Suppressor macrophage (primary cell): ENCODE data around the gene PEX14.
A peak's percentile ranks its signal among the peaks of the same experiment; 100 is the strongest.

Source experiments
- DNase-seq, 4 experiments: peaks; one replicate each; pipeline ENCODE4 v3.0.0-alpha.2; 2020 to 2022

PEX14 gene

GRCh38 chr1:10599194-10599861 is 124.6 kb downstream of the PEX14 start:
- DNase-seq, result no peak

GRCh38 chr1:10601342-10602070 is 126.8 kb downstream of the PEX14 start:
- no peak for DNase-seq

DNA sequence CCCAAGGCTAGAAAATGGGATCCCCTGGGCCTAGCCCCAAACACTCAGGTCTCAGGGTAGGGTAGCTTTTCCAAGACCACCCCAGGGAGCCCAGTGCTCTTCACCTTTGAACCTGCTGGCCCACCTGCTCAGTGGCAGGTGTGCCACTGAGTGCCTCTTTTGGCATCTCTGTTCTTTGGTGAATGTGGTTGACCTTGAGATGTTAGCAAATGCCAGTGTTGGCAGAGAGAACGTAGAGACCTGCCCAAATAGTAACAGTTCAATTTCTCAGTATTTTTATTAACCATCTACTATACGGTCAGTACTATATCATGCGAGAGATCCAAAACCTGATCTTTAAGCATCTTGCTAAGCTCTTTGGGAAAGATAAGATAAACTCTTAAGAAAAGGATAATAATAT is 128.2 kb downstream of the PEX14 start:
- no peak for DNase-seq

- no peak for DNase-seq
Observed at GRCh38 chr1:10604966-10605365, 130.2 kb downstream of the PEX14 start.

- no peak for DNase-seq
Observed at GRCh38 chr1:10606064-10606463, 131.3 kb downstream of the PEX14 start.

DNA sequence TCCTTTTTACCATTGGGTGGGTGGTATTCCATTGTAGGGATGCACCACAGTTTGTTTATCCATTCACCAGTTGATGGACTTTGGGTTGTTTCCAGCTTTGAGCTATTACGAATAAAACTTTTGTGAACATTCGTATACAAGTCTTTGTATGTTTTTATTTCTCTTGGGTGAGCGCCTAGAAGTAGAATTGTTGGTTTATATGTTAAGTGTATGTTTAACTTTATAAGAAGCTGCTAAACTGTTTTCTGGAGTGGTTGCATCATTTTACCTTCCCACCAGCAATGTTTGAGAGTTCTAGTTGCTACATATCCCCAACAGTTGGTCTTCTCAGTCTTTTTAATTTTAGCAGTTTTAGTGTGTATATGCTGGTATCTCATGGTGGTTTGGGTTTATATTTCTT is 132.5 kb downstream of the PEX14 start:
- no peak for DNase-seq

GRCh38 chr1:10608690-10609089 is 133.9 kb downstream of the PEX14 start:
- DNase-seq, result no peak

DNA sequence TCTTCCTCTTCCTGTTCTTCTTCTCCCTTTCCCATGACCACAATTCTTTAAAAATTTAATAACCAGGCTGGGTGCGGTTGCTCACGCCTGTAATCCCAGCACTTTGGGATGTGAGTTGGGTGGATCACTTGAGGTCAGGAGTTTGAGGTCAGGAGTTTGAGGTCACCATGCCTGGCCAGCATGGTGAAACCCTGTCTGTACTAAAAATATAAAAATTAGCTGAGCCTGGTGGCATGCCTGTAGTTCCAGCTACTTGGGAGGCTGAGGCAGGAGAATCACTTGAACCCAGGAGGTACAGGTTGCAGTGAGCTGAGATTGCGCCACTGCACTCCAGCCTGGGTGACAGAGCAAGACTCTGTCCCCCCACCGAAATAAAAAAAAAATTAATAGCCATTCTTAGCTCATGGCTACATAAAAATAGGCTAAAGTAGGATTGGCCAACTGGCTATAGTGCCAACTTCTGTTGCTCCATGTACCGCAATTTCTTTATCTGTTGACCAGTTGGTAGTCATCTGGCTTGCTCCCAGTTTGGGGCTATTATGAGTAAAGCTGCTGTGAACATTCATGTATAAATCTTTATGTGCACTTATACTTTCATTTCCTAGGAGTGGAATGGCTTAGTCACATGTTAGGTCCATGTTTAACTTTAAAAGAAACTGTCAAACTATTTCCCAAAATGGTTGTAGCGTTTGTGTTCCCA is 136.3 kb downstream of the PEX14 start:
- no peak for DNase-seq

DNA sequence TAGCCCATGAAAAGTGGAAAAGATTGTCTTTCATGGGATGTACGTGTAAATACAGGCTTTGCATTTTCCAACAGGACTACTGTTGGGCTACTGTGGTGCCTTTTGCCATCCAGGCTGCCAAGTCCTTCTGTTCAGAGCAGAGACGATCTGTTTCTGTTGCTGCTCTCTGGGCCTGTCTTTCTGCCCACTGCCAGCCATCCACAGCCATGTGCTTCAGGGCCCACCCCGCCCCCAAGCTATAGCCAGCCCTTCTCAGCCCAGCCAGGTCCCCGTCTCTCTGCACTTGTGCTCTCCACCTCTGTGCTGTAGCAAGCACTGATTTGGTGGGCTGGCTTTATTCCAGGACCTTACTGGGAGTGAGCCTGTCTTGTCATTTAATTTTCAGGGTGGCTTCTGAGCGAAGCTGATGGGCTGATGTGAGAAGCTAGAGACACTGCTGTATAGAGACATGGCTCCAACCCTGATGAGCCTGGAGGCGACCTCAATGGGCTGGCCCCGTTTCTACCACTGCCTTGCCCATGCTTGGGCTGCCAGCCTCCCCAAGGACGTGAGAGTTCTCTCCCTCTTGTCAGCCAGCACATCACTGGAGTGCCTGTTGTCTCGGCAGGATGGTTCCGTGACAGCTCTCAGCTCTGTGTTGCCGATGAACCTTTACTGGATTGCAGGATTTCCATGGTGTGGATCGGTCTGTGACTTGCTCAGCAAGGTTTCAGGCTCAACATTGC is 137.8 kb downstream of the PEX14 start:
- DNase-seq, result no peak

DNA sequence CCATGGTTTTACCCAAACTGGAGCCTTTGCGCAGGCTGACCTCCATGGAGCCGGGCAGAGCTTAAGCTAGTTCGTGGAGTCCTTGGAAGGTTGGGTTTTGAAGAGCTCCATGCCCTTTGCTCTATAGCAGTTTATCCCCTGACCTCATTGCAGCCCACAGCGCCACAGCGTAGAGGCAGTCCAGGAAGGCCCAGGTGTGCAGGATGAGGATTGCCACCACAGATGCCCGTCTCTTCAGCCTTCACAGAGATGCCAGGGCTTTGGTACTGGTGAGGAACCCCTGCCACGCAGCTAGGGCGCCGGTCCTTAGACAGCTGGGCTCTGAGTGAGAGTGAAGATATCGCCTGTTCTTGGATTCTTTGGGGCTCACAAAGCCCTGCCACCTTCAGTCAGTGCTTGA is 138.6 kb downstream of the PEX14 start:
- DNase-seq, result no peak

DNA sequence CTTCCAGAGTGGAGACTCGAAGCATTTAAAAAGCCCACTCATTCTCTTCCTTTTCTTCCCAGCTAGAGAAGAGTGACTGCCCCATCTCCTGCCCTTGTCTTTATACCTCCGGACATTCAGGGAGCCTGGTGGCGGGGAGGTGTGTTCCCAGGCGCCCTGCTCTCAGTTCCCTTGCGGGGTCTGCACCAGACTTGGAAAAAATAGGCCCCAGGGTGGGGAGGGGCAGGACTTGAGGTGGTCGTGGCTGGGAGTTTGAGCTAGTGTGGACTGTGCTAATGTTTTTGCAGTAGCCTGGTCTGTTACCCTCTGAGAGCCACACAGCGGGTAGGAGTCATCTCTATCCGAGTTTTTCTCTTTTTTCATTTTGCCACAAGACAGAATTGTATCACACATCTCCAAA is 139.1 kb downstream of the PEX14 start:
- no peak for DNase-seq

DNA sequence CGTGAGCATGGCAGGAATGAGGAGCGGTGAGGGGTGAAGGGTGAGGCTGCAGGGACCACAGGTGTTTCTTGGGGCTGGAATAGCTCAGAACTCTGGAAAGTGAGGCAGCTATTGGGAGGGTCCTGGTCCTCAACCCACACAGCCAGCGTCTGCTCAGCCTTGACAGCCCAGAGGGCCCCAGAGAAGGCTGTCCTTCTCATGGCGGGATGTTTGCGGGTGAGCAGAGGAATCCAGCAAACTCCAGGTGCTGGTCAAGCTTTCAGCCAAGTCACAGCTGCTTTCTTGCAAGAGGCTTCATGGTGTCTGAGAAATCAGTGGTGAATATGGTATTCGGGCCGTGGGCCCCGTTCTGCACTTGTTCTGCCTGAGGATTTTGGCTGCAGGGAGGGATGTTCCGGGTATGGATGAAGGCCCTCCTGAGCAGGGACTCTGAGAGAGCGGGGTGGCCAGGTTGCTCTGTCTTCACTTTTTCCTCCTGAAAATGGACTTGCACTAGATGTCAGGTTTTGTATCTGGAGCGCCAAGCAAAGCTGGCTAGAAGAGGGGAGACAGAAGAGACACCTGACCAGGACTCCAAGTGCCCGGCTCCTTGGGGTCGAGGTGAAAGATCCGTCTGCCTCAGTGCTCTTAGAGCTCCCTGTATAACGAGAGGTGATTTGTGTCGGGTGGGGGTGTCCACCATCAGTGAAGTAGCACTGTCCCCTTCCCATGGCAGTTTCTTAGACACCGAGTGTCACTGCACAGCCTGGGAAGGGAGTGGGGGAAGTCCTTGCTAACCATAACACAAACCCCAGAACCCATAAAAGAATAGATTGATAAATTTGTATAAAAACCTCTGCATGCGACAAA is 139.9 kb downstream of the PEX14 start:
- DNase-seq, result no peak

- DNase-seq, result peak; percentile 16 to 49 (median 24)
Observed at GRCh38 chr1:10615332-10615731, 140.6 kb downstream of the PEX14 start.

DNA sequence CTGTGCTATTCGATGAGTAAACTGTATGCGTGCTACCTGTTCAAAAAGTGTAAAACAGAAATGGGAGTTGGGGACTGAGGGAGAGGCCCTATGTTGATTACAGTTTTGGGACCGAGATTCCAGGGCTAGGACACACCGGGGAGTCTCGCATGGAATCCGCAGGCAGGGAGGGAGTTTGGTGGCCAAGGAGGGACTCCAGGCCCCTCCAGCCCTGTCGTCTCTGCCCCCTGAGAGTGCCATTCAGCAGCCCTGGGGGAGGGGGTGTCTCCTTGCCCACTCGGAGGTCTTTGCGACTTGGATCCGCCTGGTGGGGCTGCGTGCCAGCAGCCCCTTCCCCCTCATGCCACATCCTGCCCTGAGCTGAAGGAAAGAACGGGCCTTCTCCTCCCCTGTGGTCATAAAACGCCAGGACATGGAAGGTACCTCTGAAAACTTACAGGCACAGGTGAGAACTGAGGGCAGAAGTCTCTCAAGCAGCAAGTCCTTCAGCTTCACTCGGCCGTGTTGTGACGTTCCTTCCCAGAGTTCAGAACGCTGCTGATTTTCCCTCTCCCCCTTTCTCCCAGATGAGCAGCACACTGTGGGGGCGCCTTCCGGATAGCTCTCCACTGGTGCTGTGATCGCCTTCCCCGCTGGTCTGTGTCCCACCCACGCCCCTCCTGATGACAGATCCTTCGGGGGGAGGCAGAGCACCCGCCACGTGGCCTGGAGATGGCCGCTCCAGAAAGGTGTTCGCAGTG is 141.4 kb downstream of the PEX14 start:
- DNase-seq, result no peak

- no peak for DNase-seq
Observed at GRCh38 chr1:10616696-10617095, 141.9 kb downstream of the PEX14 start.

GRCh38 chr1:10617318-10617717 is 142.6 kb downstream of the PEX14 start:
- DNase-seq, result no peak

- DNase-seq, result no peak
Observed at GRCh38 chr1:10617931-10618885, 143.5 kb downstream of the PEX14 start.

- DNase-seq, result no peak
Observed at GRCh38 chr1:10620776-10621175, 146.0 kb downstream of the PEX14 start.

DNA sequence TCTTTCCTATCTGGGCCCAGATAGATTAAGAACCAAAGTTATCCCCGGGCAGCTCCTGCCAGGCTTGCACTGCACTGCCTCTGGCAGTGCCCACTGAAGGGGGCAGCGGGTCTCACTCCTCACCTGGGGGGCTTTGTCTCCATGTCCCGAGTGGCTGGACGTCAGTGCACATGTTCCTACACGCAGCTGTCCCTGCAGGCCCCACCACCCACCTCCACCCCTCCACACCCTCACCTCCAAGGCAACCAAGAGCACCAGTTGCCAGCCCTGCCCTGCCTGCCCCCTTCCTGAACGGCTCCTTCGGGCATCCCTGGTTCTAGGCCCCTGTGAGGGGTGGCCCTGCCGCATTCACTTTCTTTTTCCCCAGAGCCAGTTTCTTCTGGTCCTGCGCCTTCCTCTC is 147.2 kb downstream of the PEX14 start:
- no peak for DNase-seq
